DOHH2 (cell line): ENCODE results near the gene UGT1A8.

Experiments used
- CTCF ChIP-seq: fragments of 200-600 bp; sonication (generic); IDR thresholded peaks from one replicate; pipeline ENCODE4 v1.5.1; 2014; ENCODE audit warnings: antibody characterized with exemption, mild to moderate bottlenecking, low read depth, low read length; ENCODE audit not compliant: poor library complexity, severe bottlenecking
- EZH2phosphoT487 ChIP-seq: fragments of 200-600 bp; sonication (generic); IDR thresholded peaks from 2 replicates; pipeline ENCODE4 v1.6.1; 2017; ENCODE audit warnings: borderline replicate concordance, mild to moderate bottlenecking, antibody characterized with exemption, low read length, moderate library complexity, mixed read lengths

GRCh38 chr2:233673896-233674295 is 56.5 kb downstream of the UGT1A8 start:
- TF ChIP-seq CTCF = no peak
- no peak for TF ChIP-seq EZH2phosphoT487
